HG02678 (cell line): ENCODE results near the gene SLC48A1.

Source experiments
- ATAC-seq: cut with Tn5 transposase; IDR thresholded peaks from one replicate; pipeline ENCODE4 v1.9.1; 2021; ENCODE audit warnings: mild to moderate bottlenecking, moderate library complexity; ENCODE audit not compliant: unreplicated experiment

Gene SLC48A1

GRCh38 chr12:47773062-47773857, at the start of gene SLC48A1:
Gene SLC48A1, plus strand, starts transcription at chr12:47773238. Its CDS starts 67 bp downstream, at chr12:47773305.
- ATAC-seq, result peak; percentile 88

DNA sequence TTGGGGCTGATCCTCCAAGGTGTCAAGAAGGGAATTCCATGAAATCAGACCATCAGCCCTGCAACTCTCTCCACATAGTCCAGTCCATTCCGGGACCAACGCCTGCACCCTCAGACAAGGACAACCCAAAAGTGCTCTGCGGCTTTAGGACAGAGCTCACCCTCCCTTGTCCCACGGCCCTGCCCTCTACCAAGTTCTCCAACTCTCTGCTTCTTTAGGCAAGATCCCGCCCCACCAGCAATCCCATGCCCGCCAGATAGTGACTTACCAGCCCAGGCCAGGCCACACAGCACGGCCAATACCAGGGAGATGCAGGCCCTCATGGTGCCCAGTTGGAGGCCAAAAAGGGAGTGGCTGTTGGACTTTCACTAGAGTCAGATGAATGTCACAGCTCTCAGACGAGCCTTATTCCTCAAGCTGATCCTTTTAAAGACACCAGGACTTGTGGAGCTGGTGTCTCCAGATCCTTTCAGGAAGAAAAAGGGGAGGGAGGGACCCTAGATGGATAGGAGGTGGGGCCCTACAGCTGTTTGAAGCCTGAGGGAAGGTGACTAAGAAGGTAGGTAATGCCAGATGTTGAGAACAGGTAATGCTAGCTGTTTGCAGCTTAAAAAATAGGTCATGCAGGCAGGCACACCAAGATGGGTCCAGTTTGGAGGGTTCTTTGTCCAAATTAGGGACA, 47.8 kb upstream of the SLC48A1 start, which contains the start of gene ENDOU:
TSS of gene ENDOU (minus strand) at position 400 of the 682 bp plus-strand sequence. CDS start at position 323, 77 bp downstream.
- no peak for ATAC-seq

DNA sequence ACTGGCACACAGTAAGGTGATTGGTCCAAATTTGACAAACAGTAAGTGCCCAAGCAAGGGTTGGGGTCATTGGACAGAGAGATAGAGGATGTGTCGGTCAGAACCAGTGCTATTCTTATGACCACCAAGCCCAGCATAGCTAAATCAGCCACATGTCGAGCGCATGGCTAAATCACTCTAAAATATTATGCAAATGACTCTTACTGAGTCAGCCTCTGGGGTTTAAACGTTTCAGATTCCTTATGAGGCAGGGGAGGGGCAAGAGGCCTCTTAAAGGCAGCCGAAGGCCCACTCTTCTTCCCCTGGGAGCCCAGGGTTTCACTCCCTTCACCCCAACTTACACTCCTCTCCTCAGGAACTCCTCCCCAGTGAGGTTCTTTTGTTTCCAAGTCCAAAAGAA, 47.1 kb upstream of the SLC48A1 start:
- ATAC-seq, result peak; percentile 87

GRCh38 chr12:47729233-47729632, 43.8 kb upstream of the SLC48A1 start:
- no peak for ATAC-seq

GRCh38 chr12:47730341-47730744, 42.7 kb upstream of the SLC48A1 start:
- ATAC-seq, result no peak

DNA sequence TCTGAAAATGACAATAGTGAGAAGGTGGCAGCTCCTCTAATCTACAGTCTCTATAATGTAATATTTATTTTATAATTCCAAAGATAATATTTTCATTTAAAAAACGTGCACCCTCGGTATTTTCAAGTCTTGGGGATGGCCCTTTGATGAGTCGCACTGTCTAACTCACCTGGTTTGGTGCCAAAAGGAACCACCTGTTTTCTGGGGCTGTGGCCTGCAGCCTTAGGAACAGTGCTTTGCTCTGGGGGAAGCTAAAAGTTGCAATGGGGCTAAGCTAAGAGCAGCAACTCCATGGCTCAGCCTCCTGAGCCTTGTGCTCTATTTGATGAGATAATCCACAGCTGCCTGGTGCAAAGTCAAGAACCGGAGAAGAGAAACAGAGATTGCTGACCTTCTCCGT, 41.3 kb upstream of the SLC48A1 start:
- ATAC-seq, result no peak

GRCh38 chr12:47732504-47732903, 40.5 kb upstream of the SLC48A1 start:
- ATAC-seq, result no peak

DNA sequence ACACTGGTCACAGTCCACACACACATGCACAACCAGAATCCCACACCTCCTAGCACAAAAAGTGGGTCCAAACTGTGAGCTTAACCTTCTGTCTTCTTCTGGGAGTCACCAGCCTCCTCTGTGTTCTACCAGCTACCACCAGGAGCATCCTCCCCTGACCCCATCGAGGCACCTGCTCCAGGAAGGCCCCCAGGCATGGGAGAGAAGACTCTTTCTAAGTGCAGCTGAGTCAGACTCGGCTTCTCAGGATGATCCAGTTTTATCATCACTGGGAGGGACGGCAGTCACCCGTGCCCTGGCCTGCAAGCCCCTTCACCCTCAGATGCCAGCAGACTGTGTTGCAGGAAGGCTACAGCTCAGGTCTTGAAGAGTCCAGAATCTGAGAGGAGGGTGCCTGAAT, 39.9 kb upstream of the SLC48A1 start:
- ATAC-seq, result no peak

- ATAC-seq, result no peak
Measured at GRCh38 chr12:47734725-47735480, 38.1 kb upstream of the SLC48A1 start.

- ATAC-seq, result no peak
Measured at GRCh38 chr12:47735649-47736048, 37.4 kb upstream of the SLC48A1 start.

DNA sequence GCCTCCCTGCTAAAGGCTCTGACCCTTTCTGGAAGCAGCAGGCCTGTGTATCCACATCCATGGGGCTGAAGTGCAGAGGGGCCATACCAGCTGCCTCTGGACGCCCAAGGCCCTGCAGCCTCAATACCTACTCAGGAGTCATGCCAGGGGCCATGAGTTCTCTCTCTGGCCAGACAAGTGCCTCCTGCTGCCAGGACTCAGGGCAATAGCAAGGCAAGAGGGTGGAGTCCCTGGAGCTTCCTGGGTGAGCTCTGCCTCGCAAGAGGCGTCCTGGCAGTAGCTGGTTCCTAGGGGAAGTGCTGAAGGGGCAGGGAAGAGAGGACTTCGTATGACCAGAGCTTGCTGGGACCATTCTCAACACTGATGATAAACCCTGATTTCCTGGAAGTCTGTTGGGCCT, 36.8 kb upstream of the SLC48A1 start:
- ATAC-seq, result no peak

- ATAC-seq, result no peak
Measured at GRCh38 chr12:47736877-47737676, 36.0 kb upstream of the SLC48A1 start.

GRCh38 chr12:47737936-47738594, 35.0 kb upstream of the SLC48A1 start:
- ATAC-seq, result no peak

DNA sequence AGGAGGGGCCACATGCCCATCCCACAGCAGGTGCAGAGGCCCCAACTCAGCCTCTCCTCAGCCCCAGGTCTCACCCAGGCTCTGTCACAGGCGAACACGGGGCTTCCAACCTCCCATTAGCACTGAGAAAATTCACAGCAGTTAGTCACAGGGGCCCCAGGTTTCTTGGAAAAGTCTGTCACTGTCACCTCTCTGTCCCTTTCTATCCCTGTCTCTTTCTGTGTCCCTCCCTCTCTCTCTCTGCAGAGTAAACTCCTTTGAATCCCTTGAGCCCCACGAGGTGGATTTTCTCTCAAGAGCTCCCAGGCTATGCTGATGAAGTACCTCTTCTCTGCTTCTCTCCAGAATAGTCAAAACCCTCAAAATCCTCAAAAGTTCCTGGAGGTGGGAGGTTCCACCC, 33.7 kb upstream of the SLC48A1 start:
- no peak for ATAC-seq

GRCh38 chr12:47739979-47740378, 33.1 kb upstream of the SLC48A1 start:
- peak; percentile 71 for ATAC-seq

GRCh38 chr12:47740606-47741339, 32.3 kb upstream of the SLC48A1 start:
- ATAC-seq, result peak; percentile 45

DNA sequence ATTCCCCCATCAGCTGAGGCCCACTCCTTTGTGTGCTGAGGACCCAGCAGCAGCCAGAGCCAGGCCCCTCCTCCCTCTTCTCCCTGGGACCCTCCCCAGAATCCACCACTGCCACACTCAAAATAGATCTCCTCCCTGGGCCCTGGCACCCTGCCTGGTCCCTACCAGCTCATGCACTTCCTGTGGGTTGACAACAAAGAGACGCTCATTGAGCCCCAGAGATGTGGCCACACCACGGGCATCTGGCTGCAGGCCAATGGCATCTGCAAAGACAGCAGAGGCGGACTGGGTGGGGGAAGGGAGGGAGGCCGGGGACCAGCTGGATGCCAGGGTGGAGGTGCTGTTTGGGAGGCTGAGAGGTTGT, 31.7 kb upstream of the SLC48A1 start:
- no peak for ATAC-seq

DNA sequence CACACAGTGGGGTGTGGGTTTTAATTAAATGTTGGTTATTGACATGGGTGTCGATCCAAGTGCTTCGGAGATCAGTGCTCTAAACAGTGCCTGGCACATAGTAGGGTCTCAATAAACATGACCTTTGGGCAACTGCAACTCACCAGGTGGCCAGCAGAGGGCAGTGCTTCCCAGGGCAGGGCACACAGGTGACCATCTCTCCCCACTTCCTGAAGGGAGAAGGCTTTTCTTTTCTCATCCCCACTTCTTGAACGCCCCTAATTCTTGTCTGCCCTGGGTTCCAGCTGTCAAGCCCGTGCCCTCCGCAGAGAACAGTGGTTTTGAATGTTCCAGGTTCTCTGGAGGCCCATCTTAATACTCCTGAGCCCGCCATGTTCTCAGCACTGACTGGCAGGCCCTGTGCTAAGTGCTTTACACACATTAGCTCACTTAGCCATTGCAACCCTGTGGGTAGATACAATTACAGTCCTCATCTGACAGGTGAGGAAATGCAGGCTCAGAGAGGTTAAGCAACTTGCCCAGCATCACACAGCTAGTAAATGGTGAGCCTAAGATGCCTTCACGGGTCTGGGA, 30.7 kb upstream of the SLC48A1 start:
- no peak for ATAC-seq

DNA sequence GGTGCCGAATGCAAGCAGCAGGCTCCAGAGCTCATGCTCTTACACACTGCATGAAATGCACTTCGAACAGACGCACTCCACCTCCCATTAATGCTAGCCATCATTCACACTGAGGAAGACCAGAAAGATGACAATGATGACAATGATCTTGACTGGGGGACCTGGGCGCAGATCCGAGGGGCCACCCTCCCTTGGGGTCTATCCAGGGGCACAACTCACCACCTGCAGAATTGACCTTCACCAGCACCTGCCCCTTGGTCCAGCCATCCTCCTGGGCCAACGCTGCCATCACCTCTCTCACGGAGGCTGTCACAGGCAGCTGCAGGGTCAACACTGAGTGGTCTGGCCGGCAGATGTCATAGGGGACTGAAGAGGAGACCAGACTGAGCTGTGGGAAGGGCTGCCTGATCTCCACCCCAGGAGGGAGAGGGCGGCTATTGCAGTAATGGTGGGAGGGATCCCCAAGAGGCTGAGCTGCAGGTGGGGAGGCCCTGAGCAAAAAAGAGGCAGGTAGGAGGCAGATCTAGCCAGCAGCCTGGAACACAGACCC, 29.7 kb upstream of the SLC48A1 start:
- ATAC-seq, result no peak
